ENCODE data around the gene ERAS. TPM values are rescaled to one million over a fixed set of nuclear protein-coding genes. Genes with fewer than 3 reads are reported as not detected.

The ERAS gene
- total and polyA plus RNA-seq, 2 experiments from 2014 or later = 1.3 to 2.4 TPM

GRCh38 chrX:48794340-48794910 is 31.9 kb upstream of the ERAS start:
- DNase-seq (ENCODE audit: low spot score) = no peak
- no peaks in the 10 kb centered on the region for H3K9me3 Mint-ChIP-seq
- Histone ChIP-seq H3K4me3 (no peak overlapping the region), H3K4me2 (no peak overlapping the region), H2AFZ (no peak overlapping the region), H3K79me2 (replicated peaks; ENCODE audit: insufficient read depth) (no peaks in the 10 kb centered on the region), H3K9me2 (ENCODE audit: insufficient read depth) (no peaks in the 10 kb centered on the region), H3F3A (replicated peaks; ENCODE audit: low read depth) (no peaks in the 10 kb centered on the region), H3K4me1 (ENCODE audit: insufficient read depth) (no peaks in the 10 kb centered on the region), H3K27ac (ENCODE audit: low read depth) (no peak overlapping the region), H3K36me3 (ENCODE audit: insufficient read depth) (no peaks in the 10 kb centered on the region), H3K27me3 (ENCODE audit: insufficient read depth) (no peaks in the 10 kb centered on the region), H4K20me1 (replicated peaks; ENCODE audit: insufficient read depth) (no peaks in the 10 kb centered on the region)
- ATAC-seq = no peak
- no peak overlapping the region for H3K27ac Mint-ChIP-seq
- TF ChIP-seq REST (IDR thresholded peaks at IDR 0.05; ENCODE audit: unreplicated experiment) = no peak
- TF ChIP-seq EZH2 (IDR thresholded peaks at IDR 0.05; ENCODE audit: low read depth, unreplicated experiment) = no peak
- TF ChIP-seq ZNF462 (CRISPR knock-in tag; IDR thresholded peaks at IDR 0.05) = no peak
- TF ChIP-seq ETS1 (IDR thresholded peaks at IDR 0.05) = no peak
- no peak for TF ChIP-seq NANOG (IDR thresholded peaks at IDR 0.05; ENCODE audit: borderline replicate concordance)
- no peak for TF ChIP-seq STAT1 (IDR thresholded peaks at IDR 0.05; ENCODE audit: unreplicated experiment)
- no peak for TF ChIP-seq POLR2AphosphoS5 (IDR thresholded peaks at IDR 0.05; ENCODE audit: low read depth)
- no peak for TF ChIP-seq EZH2phosphoT487 (IDR thresholded peaks at IDR 0.05; ENCODE audit: unreplicated experiment)
- no peak for TF ChIP-seq ZNF114 (CRISPR knock-in tag; IDR thresholded peaks at IDR 0.05)
- no peak for TF ChIP-seq ZNF331 (CRISPR knock-in tag; IDR thresholded peaks at IDR 0.05; ENCODE audit: low read depth)
- TF ChIP-seq CREB1 (CRISPR knock-in tag; IDR thresholded peaks at IDR 0.05; ENCODE audit: low read depth) = no peak
- TF ChIP-seq CTCF (conservative IDR thresholded peaks at IDR 0.05; ENCODE audit: low read depth in 2 of 2) = no peak
- no peak for TF ChIP-seq JUNB (IDR thresholded peaks at IDR 0.05; ENCODE audit: unreplicated experiment)
- no peak overlapping the region for H3K4me3 Mint-ChIP-seq
- peaks cover 7% of the 10 kb centered on the region for H3K27me3 Mint-ChIP-seq (ENCODE audit: insufficient read depth, low read depth, poor library complexity)
- no peaks in the 10 kb centered on the region for H3K36me3 Mint-ChIP-seq (ENCODE audit: low read depth)
- no peaks in the 10 kb centered on the region for H3K4me1 Mint-ChIP-seq
